Activated CD8-positive, alpha-beta memory T cell treated with anti-CD3 and anti-CD28 coated beads, Interleukin-2, amount 50 U/mL, for 1 hour (primary cell): ENCODE data around the gene SGCD.

Source experiments
- DNase-seq: peaks from one replicate; pipeline ENCODE4 v3.0.0-alpha.2; 2020; ENCODE audit errors: extremely low read depth

SGCD gene

GRCh38 chr5:156401804-156402203, 74.8 kb downstream of the SGCD start:
- no peak for DNase-seq

- no peak for DNase-seq
These were observed 75.5 kb downstream of the SGCD start for GRCh38 chr5:156402387-156402921.

GRCh38 chr5:156405988-156406387, 79.0 kb downstream of the SGCD start:
- no peak for DNase-seq

GRCh38 chr5:156407251-156407650, 80.3 kb downstream of the SGCD start:
- no peak for DNase-seq

GRCh38 chr5:156409834-156410233, 82.9 kb downstream of the SGCD start:
- no peak for DNase-seq

- DNase-seq: no peak
These were observed 84.2 kb downstream of the SGCD start for GRCh38 chr5:156411185-156411613.

- DNase-seq: no peak
These were observed 85.0 kb downstream of the SGCD start for GRCh38 chr5:156411957-156412356.

GRCh38 chr5:156414391-156414790, 87.4 kb downstream of the SGCD start:
- no peak for DNase-seq

- DNase-seq: no peak
These were observed 92.7 kb downstream of the SGCD start for GRCh38 chr5:156419661-156420060.

- DNase-seq: no peak
These were observed 93.7 kb downstream of the SGCD start for GRCh38 chr5:156420665-156421064.

GRCh38 chr5:156421798-156422197, 94.8 kb downstream of the SGCD start:
- no peak for DNase-seq

- no peak for DNase-seq
These were observed 96.6 kb downstream of the SGCD start for GRCh38 chr5:156423597-156423996.

- DNase-seq: no peak
These were observed 100.4 kb downstream of the SGCD start for GRCh38 chr5:156427315-156427714.

GRCh38 chr5:156431956-156432829, 105.2 kb downstream of the SGCD start:
- no peak for DNase-seq

- DNase-seq: no peak
These were observed 105.8 kb downstream of the SGCD start for GRCh38 chr5:156432830-156433105.

GRCh38 chr5:156434471-156434870, 107.5 kb downstream of the SGCD start:
- DNase-seq: no peak

- no peak for DNase-seq
These were observed 108.1 kb downstream of the SGCD start for GRCh38 chr5:156435101-156435500.

- DNase-seq: no peak
These were observed 111.1 kb downstream of the SGCD start for GRCh38 chr5:156438076-156438475.

- no peak for DNase-seq
These were observed 117.9 kb downstream of the SGCD start for GRCh38 chr5:156444753-156445291.

- no peak for DNase-seq
These were observed 119.6 kb downstream of the SGCD start for GRCh38 chr5:156446526-156446925.

GRCh38 chr5:156450778-156451177, 123.8 kb downstream of the SGCD start:
- DNase-seq: no peak

- DNase-seq: no peak
These were observed 124.5 kb downstream of the SGCD start for GRCh38 chr5:156451505-156451904.

- DNase-seq: no peak
These were observed 129.9 kb downstream of the SGCD start for GRCh38 chr5:156456857-156457256.
